Effector memory CD4-positive, alpha-beta T cell (primary cell): ENCODE results near the gene CACNA2D3.

ENCODE experiments used
- DNase-seq, 3 donors: peaks; one replicate each; pipeline ENCODE4 v3.0.0-alpha.2; 2020
- H3K27ac ChIP-seq: 2 replicates; pipeline ENCODE4 v1.7.0; 2013; ENCODE audit warnings: mild to moderate bottlenecking, low read length, moderate library complexity; ENCODE audit not compliant: insufficient read depth, poor library complexity, severe bottlenecking
- H3K27me3 ChIP-seq: replicated peaks from 2 replicates; pipeline ENCODE4 v1.7.0; 2013; ENCODE audit warnings: mild to moderate bottlenecking, low read length; ENCODE audit not compliant: insufficient read depth, control insufficient read depth, poor library complexity, severe bottlenecking
- H3K36me3 ChIP-seq: 2 replicates; pipeline ENCODE4 v1.7.0; 2013; ENCODE audit warnings: mild to moderate bottlenecking, low read length, moderate library complexity; ENCODE audit not compliant: control insufficient read depth, insufficient read depth
- H3K4me1 ChIP-seq: 2 replicates; pipeline ENCODE4 v1.7.0; 2013; ENCODE audit warnings: low read length, mild to moderate bottlenecking; ENCODE audit not compliant: control insufficient read depth, insufficient read depth, poor library complexity, severe bottlenecking
- H3K4me3 ChIP-seq: 2 replicates; pipeline ENCODE4 v1.7.0; 2013; ENCODE audit warnings: low read length, low read depth, mild to moderate bottlenecking; ENCODE audit not compliant: insufficient read depth, poor library complexity, severe bottlenecking
- H3K9me3 ChIP-seq: 2 replicates; pipeline ENCODE4 v1.7.0; 2013; ENCODE audit warnings: mild to moderate bottlenecking, low read length, moderate library complexity; ENCODE audit not compliant: control insufficient read depth

Gene CACNA2D3

GRCh38 chr3:54713031-54713430, 590.7 kb downstream of the CACNA2D3 start:
- H3K27ac ChIP-seq = no peak overlapping the region
- no peak for DNase-seq
- no peak overlapping the region for H3K4me3 ChIP-seq

GRCh38 chr3:54713455-54713854, 591.1 kb downstream of the CACNA2D3 start:
- Histone ChIP-seq H3K4me3 (no peak overlapping the region), H3K27ac (no peak overlapping the region), H3K9me3 (no peaks in the 10 kb centered on the region), H3K27me3 (no peaks in the 10 kb centered on the region), H3K4me1 (no peaks in the 10 kb centered on the region), H3K36me3 (no peaks in the 10 kb centered on the region)
- no peak for DNase-seq

More at GRCh38 chr3:54713031-54713430, 590.7 kb downstream of the CACNA2D3 start:
- no peaks in the 10 kb centered on the region for H3K27me3 ChIP-seq
- H3K36me3 ChIP-seq = no peaks in the 10 kb centered on the region
- H3K4me1 ChIP-seq = no peaks in the 10 kb centered on the region
- no peaks in the 10 kb centered on the region for H3K9me3 ChIP-seq

GRCh38 chr3:54714035-54714434, 591.7 kb downstream of the CACNA2D3 start:
- Histone ChIP-seq H3K4me3 (no peak overlapping the region), H3K27me3 (no peaks in the 10 kb centered on the region), H3K27ac (no peak overlapping the region), H3K9me3 (no peaks in the 10 kb centered on the region), H3K36me3 (no peaks in the 10 kb centered on the region), H3K4me1 (no peaks in the 10 kb centered on the region)
- DNase-seq = no peak

- no peak overlapping the region for H3K27ac ChIP-seq
- no peaks in the 10 kb centered on the region for H3K36me3 ChIP-seq
- H3K4me1 ChIP-seq = no peaks in the 10 kb centered on the region
- no peak for DNase-seq
- H3K27me3 ChIP-seq = no peaks in the 10 kb centered on the region
- H3K9me3 ChIP-seq = no peaks in the 10 kb centered on the region
- no peak overlapping the region for H3K4me3 ChIP-seq
These were observed 595.2 kb downstream of the CACNA2D3 start for GRCh38 chr3:54717506-54717905.

GRCh38 chr3:54719914-54720313, 597.6 kb downstream of the CACNA2D3 start:
- H3K36me3 ChIP-seq = no peaks in the 10 kb centered on the region
- DNase-seq = no peak
- no peaks in the 10 kb centered on the region for H3K9me3 ChIP-seq
- H3K4me1 ChIP-seq = no peaks in the 10 kb centered on the region
- no peak overlapping the region for H3K27ac ChIP-seq
- H3K27me3 ChIP-seq = no peaks in the 10 kb centered on the region
- no peak overlapping the region for H3K4me3 ChIP-seq

- no peak for DNase-seq
- Histone ChIP-seq H3K27ac (no peak overlapping the region), H3K4me1 (no peaks in the 10 kb centered on the region), H3K27me3 (no peaks in the 10 kb centered on the region), H3K4me3 (no peak overlapping the region), H3K36me3 (no peaks in the 10 kb centered on the region), H3K9me3 (no peaks in the 10 kb centered on the region)
These were observed 598.3 kb downstream of the CACNA2D3 start for GRCh38 chr3:54720604-54721003.

- H3K4me3 ChIP-seq = no peak overlapping the region
- DNase-seq = no peak
- H3K4me1 ChIP-seq = no peaks in the 10 kb centered on the region
These were observed 609.5 kb downstream of the CACNA2D3 start for GRCh38 chr3:54731732-54732445.

GRCh38 chr3:54733106-54734006, 611.0 kb downstream of the CACNA2D3 start:
- Histone ChIP-seq H3K4me1 (no peaks in the 10 kb centered on the region), H3K36me3 (no peaks in the 10 kb centered on the region), H3K27ac (no peak overlapping the region), H3K9me3 (no peaks in the 10 kb centered on the region), H3K4me3 (no peak overlapping the region), H3K27me3 (no peaks in the 10 kb centered on the region)
- DNase-seq = no peak

More at GRCh38 chr3:54731732-54732445, 609.5 kb downstream of the CACNA2D3 start:
- Histone ChIP-seq H3K36me3 (no peaks in the 10 kb centered on the region), H3K27ac (no peak overlapping the region), H3K9me3 (no peaks in the 10 kb centered on the region), H3K27me3 (no peaks in the 10 kb centered on the region)

GRCh38 chr3:54736459-54736858, 614.1 kb downstream of the CACNA2D3 start:
- H3K4me1 ChIP-seq = no peaks in the 10 kb centered on the region
- no peaks in the 10 kb centered on the region for H3K36me3 ChIP-seq
- no peak overlapping the region for H3K27ac ChIP-seq
- H3K9me3 ChIP-seq = no peaks in the 10 kb centered on the region
- no peak for DNase-seq
- H3K27me3 ChIP-seq = no peaks in the 10 kb centered on the region
- H3K4me3 ChIP-seq = no peak overlapping the region

GRCh38 chr3:54743755-54744154, 621.4 kb downstream of the CACNA2D3 start:
- no peak overlapping the region for H3K4me3 ChIP-seq
- no peaks in the 10 kb centered on the region for H3K27me3 ChIP-seq
- DNase-seq = no peak
- no peaks in the 10 kb centered on the region for H3K36me3 ChIP-seq
- no peaks in the 10 kb centered on the region for H3K9me3 ChIP-seq
- no peak overlapping the region for H3K27ac ChIP-seq
- no peaks in the 10 kb centered on the region for H3K4me1 ChIP-seq
